ENCODE data around the gene LUM. TPM values are rescaled to one million over a fixed set of nuclear protein-coding genes. Genes with fewer than 3 reads are reported as not detected.

The LUM gene
- total and polyA plus RNA-seq, 3 donors from 2014 or later, result 8.3 to 213 (median 17.5) TPM

- intact Hi-C loops (cut with DNase I; ENCODE audit: low total_unique reads), result no loop called here
- Histone ChIP-seq H3K4me1 (no peaks in the 10 kb centered on the region), H3K27me3 (no peaks in the 10 kb centered on the region), H3K4me3 (no peak within 1 kb of the TSS), H3K27ac (no peak within 1 kb of the TSS), H3K36me3 (ENCODE audit: low read depth, missing control alignments) (no peaks in the 10 kb centered on the region), H3K9me3 (no peaks in the 10 kb centered on the region)
- TF ChIP-seq POLR2A (IDR thresholded peaks at IDR 0.05) (no peak), CTCF (IDR thresholded peaks at IDR 0.05) (no peak)
- WGBS, 2 donors, result 58 to 60% methylated on average over 9 of the region's 9 CpGs
- no peak for DNase-seq
These were observed 53.7 kb downstream of the LUM start, which contains the start of gene KERA for GRCh38 chr12:91057368-91058165. KERA (minus strand) TSS chr12:91058024; CDS start chr12:91056281, 1,743 bp downstream.

- intact Hi-C loops (cut with DNase I; ENCODE audit: low total_unique reads), result no loop called here
- no peaks in the 10 kb centered on the region for H3K36me3 ChIP-seq (ENCODE audit: low read depth, missing control alignments)
- H3K9me3 ChIP-seq, result no peaks in the 10 kb centered on the region
- no peak for DNase-seq
- TF ChIP-seq CTCF (IDR thresholded peaks at IDR 0.05) (no peak), POLR2A (IDR thresholded peaks at IDR 0.05) (no peak)
- H3K4me1 ChIP-seq, result no peaks in the 10 kb centered on the region
- no peaks in the 10 kb centered on the region for H3K27me3 ChIP-seq
- H3K27ac ChIP-seq, result no peak overlapping the region
- WGBS, 2 donors, result 80 to 89% methylated on average over 2 of the region's 2 CpGs
- H3K4me3 ChIP-seq, result no peak overlapping the region
These were observed 54.8 kb downstream of the LUM start for GRCh38 chr12:91056488-91056887.

GRCh38 chr12:91055976-91056375 is 55.3 kb downstream of the LUM start:
- H3K4me1 ChIP-seq, result no peaks in the 10 kb centered on the region
- H3K27ac ChIP-seq, result no peak overlapping the region
- TF ChIP-seq POLR2A (IDR thresholded peaks at IDR 0.05) (no peak), CTCF (IDR thresholded peaks at IDR 0.05) (no peak)
- no peak for DNase-seq
- no peaks in the 10 kb centered on the region for H3K27me3 ChIP-seq
- no peaks in the 10 kb centered on the region for H3K36me3 ChIP-seq (ENCODE audit: low read depth, missing control alignments)
- H3K4me3 ChIP-seq, result no peak overlapping the region
- intact Hi-C loops (cut with DNase I; ENCODE audit: low total_unique reads), result no loop called here
- WGBS, 2 donors, result 64 to 84% methylated on average over 1 of the region's 1 CpG
- no peaks in the 10 kb centered on the region for H3K9me3 ChIP-seq

- WGBS, 2 donors, result 55 to 64% methylated on average over 4 of the region's 4 CpGs
- no peak for DNase-seq
- no peak overlapping the region for H3K27ac ChIP-seq
These were observed 57.2 kb downstream of the LUM start for GRCh38 chr12:91053951-91054715.

More at GRCh38 chr12:91053951-91054715, 57.2 kb downstream of the LUM start:
- no peak for TF ChIP-seq CTCF (IDR thresholded peaks at IDR 0.05)
- no peak for TF ChIP-seq POLR2A (IDR thresholded peaks at IDR 0.05)
- H3K27me3 ChIP-seq, result no peaks in the 10 kb centered on the region
- intact Hi-C loops (cut with DNase I; ENCODE audit: low total_unique reads), result no loop called here
- H3K4me1 ChIP-seq, result no peaks in the 10 kb centered on the region
- H3K9me3 ChIP-seq, result no peaks in the 10 kb centered on the region
- no peaks in the 10 kb centered on the region for H3K36me3 ChIP-seq (ENCODE audit: low read depth, missing control alignments)
- H3K4me3 ChIP-seq, result no peak overlapping the region

Other genes starting within 250 kb of the LUM start
- 10 to 100 TPM; 17.8 to 58.6 TPM for gene CCER1, start 156.3 kb downstream of the LUM start, total RNA-seq
- gene CCER1, start 156.3 kb downstream of the LUM start, polyA plus RNA-seq (ENCODE audit: insufficient read depth, low read depth, low replicate concordance), result 77.3 TPM
- not detected for gene EPYC, start 106.5 kb downstream of the LUM start, total RNA-seq
- gene EPYC, start 106.5 kb downstream of the LUM start, polyA plus RNA-seq (ENCODE audit: insufficient read depth, low read depth, low replicate concordance), result 1.6 TPM
- gene KERA, start 53.5 kb downstream of the LUM start, total RNA-seq, result under 1 TPM in 1 of 2 donors, not detected in 1; 0.24 TPM
- not detected for gene KERA, start 53.5 kb downstream of the LUM start, polyA plus RNA-seq (ENCODE audit: insufficient read depth, low read depth, low replicate concordance)
- 100 to 1,000 TPM; 144 to 329 TPM for gene DCN, start 71.3 kb upstream of the LUM start, total RNA-seq
- 1,453 TPM for gene DCN, start 71.3 kb upstream of the LUM start, polyA plus RNA-seq (ENCODE audit: insufficient read depth, low read depth, low replicate concordance)

All from testis (tissue), 3 donors.